ENCODE results near the gene BCL2L11. TPM values are rescaled to one million over a fixed set of nuclear protein-coding genes. Genes with fewer than 3 reads are reported as not detected.
A peak's percentile ranks its signal among the peaks of the same experiment; 100 is the strongest.

Gene BCL2L11
- total and polyA plus RNA-seq, 12 donors = 1.4 to 14.5 (median 6.8) TPM

DNA sequence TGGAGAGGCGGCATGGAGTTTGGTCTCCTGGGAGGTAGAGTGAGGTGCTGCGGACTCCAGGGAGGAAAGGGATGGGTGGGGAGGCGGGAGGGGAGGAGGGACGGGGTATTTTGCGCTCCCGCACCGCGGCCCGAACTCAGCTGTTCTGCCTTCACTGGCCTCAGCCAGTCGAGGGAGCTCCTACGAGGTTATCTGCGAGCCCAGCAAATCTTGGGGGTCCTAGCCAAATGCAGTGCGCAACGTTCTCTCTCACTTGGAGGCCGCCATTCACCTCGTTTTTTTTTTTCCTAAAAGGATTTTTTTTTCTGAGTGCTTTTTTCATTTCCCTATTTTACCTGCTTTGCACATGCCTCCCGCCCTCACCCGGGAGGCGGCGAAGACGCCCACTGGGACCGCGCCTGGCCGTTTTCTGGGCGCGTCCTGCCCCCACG lies 877 bp upstream of the BCL2L11 start:
- Histone ChIP-seq H3K4me3 (peak overlapping the region; percentile 63 to 96 (median 82)), H3K27ac (peak overlapping the region in 6 of 10 donors; percentile 13 to 94 (median 78)), H3K27me3 (peaks cover 0 to 57% (median 29%) of the 10 kb centered on the region in 7 donors), H3K4me1 (peaks cover 0 to 66% (median 59%) of the 10 kb centered on the region in 9 donors), H3K9me3 (no peaks in the 10 kb centered on the region), H3K36me3 (peaks cover 0 to 13% (median 9%) of the 10 kb centered on the region in 9 donors)
- DNase-seq (peak in 1 of 2 donors; percentile 18), ATAC-seq (no peak)
- 12 to 13% methylated on average over 27 of the region's 27 CpGs for WGBS, 2 donors
- no peak for TF ChIP-seq CTCF (IDR thresholded peaks at IDR 0.05)
- intact Hi-C loops (cut with DNase I) = loop anchor here in 9 of 10 donors (5.0 to 10.0 kb wide), 8 partner anchors 42 to 585 kb away; no protein-coding TSS in a partner anchor

- Histone ChIP-seq H3K9me3 (no peaks in the 10 kb centered on the region), H3K27me3 (peaks cover 0 to 43% (median 19%) of the 10 kb centered on the region in 7 donors), H3K27ac (peak overlapping the region; percentile 51 to 94 (median 78)), H3K4me1 (peaks cover 0 to 77% (median 60%) of the 10 kb centered on the region in 9 donors), H3K4me3 (peak overlapping the region; percentile 63 to 96 (median 82)), H3K36me3 (peaks cover 0 to 27% (median 19%) of the 10 kb centered on the region in 9 donors)
- ATAC-seq (peak in 6 of 8 donors; percentile 0 to 19 (median 8)), DNase-seq (peak; percentile 38 to 51)
- intact Hi-C loops (cut with DNase I) = loop anchor here in 3 of 10 donors (5.0 to 10.0 kb wide), 3 partner anchors 41 to 581 kb away; no protein-coding TSS in a partner anchor
- no peak for TF ChIP-seq CTCF (IDR thresholded peaks at IDR 0.05)
- WGBS, 2 donors = 0 to 1% methylated on average over 80 of the region's 80 CpGs
These were observed 514 bp downstream of the BCL2L11 start for GRCh38 chr2:111121028-111121827.

GRCh38 chr2:111121828-111122630 lies 1.3 kb downstream of the BCL2L11 start:
- peak; percentile 74 to 82 (median 78) for ATAC-seq

More at GRCh38 chr2:111121828-111122630, 1.3 kb downstream of the BCL2L11 start:
- DNase-seq = peak; percentile 86 to 92
- Histone ChIP-seq H3K4me1 (peaks cover 0 to 79% (median 55%) of the 10 kb centered on the region in 9 donors), H3K4me3 (peak overlapping the region; percentile 63 to 96 (median 82)), H3K36me3 (peaks cover 0 to 35% (median 19%) of the 10 kb centered on the region in 9 donors), H3K27ac (peak overlapping the region in 9 of 10 donors; percentile 70 to 94 (median 82)), H3K9me3 (no peaks in the 10 kb centered on the region), H3K27me3 (peaks cover 0 to 35% (median 15%) of the 10 kb centered on the region in 7 donors)
- 1 to 2% methylated on average over 73 to 93 of the region's 93 CpGs for WGBS, 2 donors
- intact Hi-C loops (cut with DNase I) = loop anchor here in 3 of 10 donors (5.0 to 10.0 kb wide), 3 partner anchors 40 to 580 kb away; no protein-coding TSS in a partner anchor
- no peak for TF ChIP-seq CTCF (IDR thresholded peaks at IDR 0.05)
